NOMO-1 treated with dmso at 0.1 percent for 144 hours (cell line): Measurements from ENCODE around the gene TIMM23.
"Not testable (repeated sequence)": the region's sequence is repeated elsewhere in the genome, so short reads cannot be mapped to it uniquely, and the experiment has no call there.

Source experiments
- DNase-seq: peaks from one replicate; lab custom pipeline; 2025; ENCODE audit not compliant: unreplicated experiment; lab: John Stamatoyannopoulos, UW

The TIMM23 gene

DNA sequence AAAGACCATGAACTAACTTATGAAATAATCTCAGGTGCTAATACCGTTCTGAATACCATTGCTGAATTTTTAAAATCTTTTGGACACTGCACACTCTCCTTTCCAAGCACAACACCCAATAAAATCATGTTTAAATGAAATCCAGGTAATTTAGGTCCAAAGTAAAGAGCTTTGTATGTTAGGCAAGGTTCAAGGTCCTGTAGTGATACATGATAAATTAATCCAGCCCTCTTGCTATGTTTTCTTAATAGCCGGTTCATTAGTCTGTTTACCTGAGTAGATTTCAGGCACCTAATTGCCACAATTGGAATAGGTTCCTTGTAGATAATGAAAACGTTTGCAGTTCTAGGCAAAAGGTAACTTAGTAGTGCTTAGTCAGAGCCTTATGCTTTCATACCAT, 13.3 kb downstream of the TIMM23 start:
- not testable (repeated sequence) for DNase-seq

DNA sequence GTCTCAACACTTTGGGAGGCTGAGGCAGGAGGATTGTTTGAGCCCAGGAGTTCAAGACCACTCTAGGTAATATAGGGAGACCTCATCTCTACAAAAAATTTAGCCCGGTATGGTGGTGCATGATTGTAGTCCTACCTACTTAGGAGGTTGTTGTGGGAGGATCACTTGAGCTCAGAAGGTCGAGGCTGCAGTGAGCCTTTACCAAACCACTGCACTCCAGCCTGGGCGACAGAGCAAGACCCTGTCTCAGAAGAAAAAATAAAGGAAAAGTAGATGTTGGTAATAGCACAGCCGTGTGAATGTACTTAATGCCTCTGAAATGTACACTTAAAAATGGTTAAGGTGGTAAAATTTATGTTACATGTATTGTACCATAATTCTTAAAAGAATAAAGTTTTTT, 25.3 kb downstream of the TIMM23 start:
- DNase-seq: no peak

DNA sequence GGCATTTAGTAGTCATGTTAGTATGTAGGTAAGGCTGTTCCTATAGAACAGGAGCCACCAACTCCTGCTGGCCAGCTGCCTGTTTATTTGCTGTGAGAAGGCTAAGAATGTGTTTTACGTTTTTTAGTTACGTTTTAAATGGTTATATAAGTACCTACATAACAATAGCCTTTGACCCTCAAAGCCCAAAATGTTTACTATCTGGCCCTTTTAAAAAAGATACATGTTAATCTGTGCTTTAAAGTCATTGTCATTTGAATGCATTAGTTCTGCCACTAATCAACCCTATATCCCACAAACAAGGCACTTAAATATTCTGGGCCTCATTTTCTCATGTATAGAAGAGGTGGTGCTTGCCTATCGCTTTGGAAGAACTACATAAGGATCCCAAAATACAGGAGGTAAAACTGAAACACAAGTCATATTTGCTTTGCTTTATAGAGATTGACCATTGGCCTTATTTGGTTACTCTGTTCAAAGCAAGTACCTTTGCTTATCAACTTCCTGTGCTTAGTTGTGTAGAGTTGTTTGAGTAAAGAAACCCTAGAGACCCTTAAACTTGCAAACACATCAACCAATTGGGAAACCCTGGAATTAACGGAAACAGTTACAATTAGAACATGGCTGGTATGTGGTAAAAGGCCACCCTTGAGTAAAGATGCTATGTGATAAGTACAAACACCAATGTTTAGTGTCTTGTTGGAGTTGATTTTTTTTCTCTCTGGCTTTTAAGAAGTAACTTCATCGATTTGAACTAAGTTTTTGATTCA, 25.9 kb downstream of the TIMM23 start:
- DNase-seq: no peak

DNA sequence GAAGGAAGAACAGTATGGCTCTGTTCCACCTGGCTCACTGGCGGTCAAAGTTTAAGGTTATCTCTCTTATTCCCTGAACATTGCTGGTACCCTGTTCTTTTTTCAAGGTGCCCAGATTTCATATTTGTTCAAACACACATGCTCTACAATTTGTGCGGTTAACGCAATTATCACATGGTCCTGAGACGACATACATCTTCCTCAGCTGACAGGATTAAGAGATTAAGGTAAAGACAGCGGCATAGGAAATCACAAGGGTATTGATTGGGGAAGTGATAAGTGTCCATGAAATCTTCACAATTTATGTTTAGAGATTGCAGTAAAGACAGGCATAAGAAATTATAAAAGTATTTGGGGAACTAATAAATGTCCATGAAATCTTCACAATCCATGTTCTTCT, 27.7 kb downstream of the TIMM23 start:
- DNase-seq: not testable (repeated sequence)

DNA sequence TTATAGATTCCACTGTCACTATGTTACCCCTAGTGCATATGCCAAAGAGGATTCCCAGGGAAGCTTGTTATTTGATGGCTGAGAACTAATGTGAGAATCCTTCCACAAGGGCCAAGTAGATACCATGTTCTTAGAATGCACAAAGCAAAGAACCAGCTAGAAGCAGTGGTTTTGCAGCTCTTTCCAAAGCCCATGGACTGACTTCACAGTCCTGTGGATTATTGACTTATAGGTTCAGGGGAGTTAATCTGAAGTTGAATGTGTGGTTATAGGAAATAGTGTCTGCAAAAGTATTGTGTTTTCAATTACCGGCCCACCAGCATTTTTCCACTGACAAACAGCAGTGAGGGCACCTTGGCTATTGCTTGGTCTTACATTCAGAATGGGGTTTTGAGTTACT, 28.2 kb downstream of the TIMM23 start:
- no peak for DNase-seq

DNA sequence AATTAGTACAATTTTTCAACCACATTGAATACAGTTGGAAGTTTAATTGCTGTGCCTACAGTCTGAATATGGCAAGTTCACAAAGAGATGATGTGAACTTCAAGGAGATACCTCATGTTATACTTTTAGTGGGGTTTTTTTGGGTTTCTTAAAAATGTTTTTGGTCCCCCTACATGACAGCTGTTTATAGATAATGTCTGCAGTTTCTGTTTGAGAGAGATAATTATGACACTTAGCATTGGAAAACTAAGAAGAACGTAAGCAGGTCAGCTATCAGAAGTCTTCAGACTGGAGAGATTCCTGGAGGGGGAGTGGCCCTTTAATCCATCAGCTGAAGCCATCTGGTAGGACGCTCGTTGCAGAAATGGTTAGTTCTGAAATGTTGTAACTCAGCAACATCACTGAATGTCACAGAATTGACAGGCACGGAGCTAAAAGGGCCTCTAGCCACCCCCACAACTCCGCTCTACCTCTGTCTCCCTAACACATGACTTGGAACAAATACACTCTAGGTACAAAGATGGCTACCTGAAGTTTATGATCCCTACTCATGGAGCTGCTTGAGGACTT, 29.0 kb downstream of the TIMM23 start:
- no peak for DNase-seq

DNA sequence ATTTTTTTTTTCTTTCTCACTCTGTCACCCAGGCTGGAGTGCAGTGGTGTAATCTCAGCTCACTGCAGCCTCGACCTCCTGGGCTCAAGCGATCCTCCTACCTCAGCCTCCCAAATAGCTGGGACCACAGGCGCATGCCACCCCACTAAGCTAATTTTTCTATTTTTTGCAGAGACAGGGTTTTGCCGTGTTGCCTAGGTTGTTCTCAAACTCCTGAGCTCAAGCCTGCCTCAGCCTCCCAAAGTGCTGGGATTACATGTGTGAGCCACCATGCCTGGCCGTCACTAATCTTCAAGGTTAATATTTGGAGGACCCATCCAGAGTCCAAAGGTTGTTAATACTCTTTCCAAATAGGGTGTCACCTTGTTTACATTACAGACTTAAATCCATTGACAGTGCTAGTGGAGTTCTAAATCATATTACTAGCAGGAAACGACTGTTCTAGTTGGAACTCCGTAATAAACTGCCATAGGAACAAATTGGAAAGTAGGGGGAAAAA, 29.9 kb downstream of the TIMM23 start:
- not testable (repeated sequence) for DNase-seq

DNA sequence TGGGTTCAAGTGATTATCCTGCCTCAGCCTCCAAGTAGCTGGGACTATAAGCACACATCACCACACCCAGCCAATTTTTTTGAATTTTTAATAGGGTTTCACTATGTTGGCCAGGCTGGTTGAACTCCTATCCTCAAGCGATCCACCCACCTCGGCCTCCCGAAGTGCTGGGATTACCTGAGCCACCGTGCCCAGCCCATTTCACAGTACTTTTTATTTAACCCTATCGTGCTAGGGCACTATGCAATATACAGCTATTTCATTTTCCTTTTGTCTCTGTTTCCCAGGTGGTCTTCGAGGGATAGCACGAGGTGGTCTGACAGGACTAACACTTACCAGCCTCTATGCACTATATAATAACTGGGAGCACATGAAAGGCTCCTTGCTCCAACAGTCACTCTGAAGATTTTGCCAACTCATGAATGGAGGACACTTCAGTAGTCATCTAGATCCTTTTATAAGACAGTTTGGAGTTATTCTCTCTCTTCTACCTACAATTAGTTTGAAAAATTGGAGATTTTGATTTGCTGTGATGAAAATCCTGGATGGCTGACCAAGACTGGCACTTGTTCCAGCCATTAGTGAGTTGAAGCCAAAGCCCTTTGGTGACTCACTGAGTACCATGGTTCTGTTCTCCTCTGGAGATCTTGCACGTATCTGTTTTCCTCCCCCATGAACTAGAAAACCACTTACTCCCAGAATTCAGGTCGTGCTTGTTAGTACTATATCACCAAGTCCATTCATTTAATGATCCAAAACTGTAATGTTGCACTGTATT, 30.8 kb downstream of the TIMM23 start:
- DNase-seq: no peak

DNA sequence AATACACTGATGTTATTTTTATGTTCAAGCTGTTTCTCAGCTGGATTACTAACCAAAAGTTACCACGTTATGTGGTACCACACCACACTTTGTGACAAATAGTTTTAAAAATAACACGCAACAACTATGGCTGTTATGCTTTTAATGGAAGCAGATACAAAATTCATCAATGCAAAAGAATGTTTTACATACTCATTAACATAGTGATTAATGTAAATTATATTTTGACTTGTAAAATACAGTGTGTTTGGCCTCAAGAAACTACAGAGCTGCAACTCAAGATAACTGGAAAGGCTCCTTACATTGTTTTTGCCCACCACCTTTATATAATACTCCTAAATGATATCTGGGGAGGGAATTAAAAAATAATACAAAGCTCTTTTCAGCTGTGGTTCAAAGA, 32.7 kb downstream of the TIMM23 start:
- DNase-seq: no peak

DNA sequence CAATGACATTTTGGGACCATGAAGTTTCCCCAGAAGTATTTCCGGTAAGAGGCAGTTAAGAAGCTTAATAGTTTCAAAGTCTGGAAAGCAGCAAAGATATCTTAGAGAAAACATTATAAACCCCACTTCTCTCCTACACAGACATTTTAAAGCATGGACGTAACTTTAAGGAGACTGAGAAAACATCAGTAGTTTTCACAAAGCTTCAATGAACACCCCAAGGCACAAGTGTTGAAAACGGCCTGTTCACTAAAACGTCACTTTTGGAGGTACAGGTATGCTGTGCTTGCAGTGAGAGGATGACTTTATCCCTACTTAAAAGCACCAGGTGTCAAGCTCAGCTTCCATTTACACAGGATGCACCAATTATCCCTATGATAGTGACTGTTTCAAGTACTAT, 33.1 kb downstream of the TIMM23 start:
- DNase-seq: no peak

DNA sequence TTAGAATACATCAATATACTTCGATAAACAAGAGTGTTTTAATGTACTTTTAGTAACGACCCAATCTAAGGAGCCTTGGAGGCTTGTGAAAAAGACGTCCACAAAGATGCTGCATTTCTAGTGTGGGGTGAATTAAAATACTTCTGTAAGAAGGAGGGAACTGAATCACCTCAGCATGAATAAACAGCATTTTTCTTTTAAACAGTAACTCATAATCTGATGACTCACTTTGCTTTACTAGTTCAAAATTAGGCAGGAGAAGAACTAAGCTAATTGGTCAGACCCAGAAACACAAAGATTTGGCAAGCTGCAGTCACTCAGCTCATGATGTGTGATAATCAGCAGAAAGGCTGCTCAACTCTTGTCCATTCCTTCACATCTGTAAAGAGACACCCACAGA, 33.9 kb downstream of the TIMM23 start:
- no peak for DNase-seq

DNA sequence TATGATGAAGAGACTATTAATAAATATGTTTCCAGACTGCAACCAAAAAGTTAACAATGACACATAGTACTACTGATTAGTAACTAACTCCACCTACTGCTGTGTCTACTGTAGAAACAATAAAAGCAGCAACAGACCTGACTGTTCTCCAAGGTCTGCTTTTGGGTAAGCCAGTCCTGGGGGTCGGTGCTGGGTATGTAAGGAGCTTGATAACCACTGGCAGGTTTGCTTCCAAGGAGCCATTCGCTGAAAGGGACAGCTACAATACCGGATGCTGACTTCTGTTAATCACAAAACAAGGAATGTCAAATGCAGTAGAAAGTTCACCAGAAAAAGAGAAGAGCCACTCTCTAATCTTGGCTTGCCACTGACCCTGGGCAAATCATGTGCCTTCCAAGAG, 40.5 kb downstream of the TIMM23 start:
- no peak for DNase-seq

DNA sequence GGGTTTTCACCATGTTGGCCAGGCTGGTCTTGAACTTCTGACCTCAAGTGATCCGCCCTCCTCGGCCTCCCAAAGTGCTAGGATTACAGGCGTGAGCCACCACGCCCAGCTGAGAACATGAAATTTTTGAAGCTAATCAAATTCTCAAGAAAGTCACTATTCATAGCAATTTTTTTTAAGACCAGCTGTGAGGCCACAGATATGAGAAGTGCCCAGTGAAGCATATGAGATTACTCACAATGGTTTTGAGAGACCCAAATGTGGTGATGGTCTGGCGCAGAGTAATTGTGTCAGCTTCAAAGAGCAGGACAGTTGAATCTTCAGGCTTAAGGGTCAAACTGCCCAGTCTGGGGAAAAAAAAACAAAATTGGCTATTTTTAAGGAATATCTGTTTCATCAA, 41.9 kb downstream of the TIMM23 start:
- no peak for DNase-seq

DNA sequence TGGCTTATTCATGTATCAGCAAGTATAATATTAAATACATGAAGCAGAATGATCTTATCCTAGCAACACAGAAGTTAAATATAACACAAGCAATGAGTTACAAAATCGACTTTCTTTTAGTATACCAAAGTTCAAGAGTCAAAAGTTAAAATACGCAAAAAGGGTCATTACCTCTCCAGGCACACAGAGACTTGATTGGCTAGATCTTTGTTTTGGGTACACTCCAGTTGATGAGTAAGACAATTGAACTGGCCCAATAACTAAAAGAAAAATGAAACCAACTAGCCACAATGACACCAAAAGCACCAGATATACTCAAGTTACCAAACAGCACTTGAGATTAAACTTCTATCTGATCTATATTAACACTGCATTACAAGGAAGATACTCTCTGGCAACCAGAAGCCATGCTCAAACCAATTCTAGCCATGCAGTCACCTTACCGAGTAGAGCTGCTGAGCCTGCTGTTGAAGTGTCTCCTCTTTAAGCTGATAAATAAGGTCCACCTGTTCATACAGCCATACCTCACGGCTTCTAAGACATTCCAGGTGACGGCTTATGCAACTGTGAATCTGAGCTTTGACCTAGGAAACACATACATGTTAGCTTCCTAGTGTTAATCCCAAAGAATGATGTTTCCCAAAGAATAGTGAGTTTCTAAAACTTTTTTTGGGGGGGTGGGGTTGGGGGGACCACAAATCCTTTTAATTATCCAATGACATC, 42.6 kb downstream of the TIMM23 start:
- no peak for DNase-seq

DNA sequence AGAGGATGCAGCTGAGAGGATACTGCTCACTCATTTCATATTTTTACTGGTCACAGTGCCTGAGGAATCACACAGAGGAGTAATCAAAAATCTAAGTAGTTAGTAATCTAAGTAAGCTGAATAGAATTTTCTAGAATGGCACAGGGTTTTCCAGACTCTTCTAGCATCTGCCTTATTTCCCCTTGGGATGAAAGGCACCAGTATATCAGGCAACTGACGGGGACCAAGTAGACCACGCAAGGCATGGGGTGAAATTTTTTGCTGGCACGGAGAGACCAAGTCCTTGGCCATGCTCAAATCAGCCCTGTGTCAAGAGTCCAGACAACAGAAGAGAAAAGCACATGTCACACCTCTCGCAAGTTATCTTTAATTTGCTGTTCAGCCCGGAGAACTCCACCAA, 43.9 kb downstream of the TIMM23 start:
- no peak for DNase-seq

DNA sequence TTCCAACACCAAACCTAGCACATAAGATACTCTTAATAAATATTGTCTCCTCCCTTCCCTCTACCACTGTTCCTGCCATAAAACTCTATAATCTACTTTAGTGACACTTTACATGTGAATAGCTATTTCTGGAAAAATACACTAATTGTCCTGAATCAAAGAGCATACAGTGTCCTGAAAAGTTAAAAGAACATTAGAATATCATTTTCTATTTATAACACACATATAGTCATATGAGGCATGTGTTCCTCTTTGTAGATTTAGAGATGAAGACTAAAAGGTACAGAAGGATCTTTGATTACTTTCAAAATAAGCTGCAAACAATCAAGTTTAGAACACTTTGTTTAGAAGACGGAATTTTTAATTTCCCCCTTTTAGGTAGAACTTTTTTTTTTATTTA, 44.5 kb downstream of the TIMM23 start:
- DNase-seq: no peak

DNA sequence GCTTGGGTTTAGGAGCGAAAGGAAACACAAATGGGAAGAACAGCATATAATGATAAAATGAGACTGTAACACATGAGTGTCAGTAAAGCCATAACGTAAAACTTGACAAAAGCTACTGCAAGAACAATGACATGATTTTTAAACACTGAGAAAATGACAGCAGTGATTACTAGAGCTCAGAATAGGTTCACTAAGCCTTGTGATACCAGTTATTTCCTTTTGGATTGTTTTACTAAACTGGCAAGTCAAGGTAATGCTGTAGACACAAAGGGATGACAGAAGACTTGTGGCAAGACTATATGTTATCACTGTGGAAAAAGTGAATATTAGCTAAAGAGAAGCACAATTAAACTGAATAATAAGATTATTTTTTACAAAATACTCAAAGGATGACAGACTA, 45.4 kb downstream of the TIMM23 start:
- DNase-seq: no peak

DNA sequence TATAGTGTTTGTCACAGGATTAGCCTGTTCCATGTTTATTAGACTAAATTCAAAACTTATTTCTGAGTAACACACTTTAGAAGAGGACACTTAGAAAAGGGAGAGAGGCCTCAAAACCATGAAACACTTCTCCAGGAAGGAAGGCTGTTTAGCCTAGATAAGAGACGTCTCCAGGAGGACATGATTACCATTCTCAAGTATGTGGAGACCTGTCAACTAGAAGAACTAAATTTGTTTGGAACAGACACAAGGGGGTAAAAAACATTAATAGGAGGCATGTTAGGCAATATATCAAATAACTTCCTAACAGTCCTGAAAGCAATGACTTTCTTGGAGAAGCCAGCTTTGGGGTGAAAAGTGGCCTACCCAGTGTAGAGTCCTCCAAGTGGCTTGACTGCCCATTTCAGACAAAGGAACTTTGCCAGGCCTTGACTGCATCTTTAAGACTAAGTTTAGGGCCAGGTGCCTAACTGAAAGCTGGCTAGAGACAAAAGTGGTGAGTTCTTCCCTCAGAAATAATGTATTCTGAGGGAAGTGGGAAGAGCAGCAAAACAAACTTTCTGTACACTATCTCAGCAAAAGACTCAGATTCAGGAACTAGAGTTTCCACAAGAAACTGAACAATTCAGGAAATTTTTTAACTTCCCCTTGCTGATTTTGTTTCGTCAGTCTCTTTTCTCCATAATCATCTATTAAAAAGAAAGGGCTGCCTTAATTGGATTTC, 46.3 kb downstream of the TIMM23 start:
- DNase-seq: no peak

DNA sequence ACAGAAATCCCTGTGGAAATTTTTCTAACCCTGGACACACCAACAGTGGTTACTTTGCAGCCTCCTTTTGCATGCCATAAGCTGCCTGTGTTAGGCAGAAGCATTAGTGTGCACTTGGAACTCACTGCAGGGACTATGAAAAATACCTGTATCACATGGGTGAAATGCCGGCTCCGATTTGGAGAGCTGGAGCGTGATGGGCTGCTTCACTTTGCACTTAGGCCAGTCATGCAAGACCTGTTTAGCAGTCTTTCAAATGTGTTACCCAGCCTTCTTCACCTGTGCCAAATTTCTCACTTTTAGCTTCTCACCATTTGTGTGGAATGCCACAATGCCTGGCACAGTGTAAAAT, 46.9 kb downstream of the TIMM23 start:
- no peak for DNase-seq

DNA sequence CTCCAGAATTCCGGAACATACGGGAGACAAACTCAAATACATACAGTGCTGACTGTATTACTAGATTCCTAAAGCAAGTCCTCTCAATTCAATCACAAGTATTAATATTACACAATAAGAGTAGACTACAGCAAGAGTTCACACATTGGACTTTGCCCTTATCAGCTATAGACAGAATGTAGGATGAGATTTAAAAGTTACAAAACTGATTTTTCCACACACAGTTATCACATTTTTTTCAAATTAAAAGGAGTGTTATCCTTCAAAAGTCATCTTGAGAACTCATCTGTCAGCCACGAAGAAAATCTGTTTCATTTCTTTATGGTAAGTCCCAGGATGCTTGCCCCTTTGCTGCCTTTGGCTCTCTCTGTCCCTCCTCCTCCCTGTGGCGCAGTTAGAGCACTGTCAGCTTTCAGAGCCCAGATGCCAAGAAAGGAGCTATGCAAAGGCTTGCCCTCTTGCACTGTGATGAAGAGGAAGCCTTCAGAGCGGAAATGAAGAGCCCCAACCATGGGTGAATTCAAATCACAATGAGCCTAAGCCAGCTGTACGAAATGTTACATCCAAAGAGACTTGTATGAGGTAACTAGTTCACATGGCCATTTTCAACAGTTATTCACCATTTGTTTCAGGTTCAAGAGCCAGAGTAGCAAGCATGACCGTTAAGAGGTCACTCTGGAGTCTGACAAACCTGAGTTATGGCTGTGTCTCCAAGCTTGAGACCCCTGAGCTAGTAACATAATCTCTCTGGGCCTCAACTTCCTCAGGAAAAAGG, 47.5 kb downstream of the TIMM23 start:
- DNase-seq: peak; percentile 63
